ENCODE results near the gene ATG101. TPM values are rescaled to one million over a fixed set of nuclear protein-coding genes. Genes with fewer than 3 reads are reported as not detected.

The ATG101 gene
- total and polyA plus RNA-seq, 2 of the 13 experiments (the other 11 are each of a cell fraction or from before 2014, with no cell fraction given): 58.2 to 67.7 TPM

DNA sequence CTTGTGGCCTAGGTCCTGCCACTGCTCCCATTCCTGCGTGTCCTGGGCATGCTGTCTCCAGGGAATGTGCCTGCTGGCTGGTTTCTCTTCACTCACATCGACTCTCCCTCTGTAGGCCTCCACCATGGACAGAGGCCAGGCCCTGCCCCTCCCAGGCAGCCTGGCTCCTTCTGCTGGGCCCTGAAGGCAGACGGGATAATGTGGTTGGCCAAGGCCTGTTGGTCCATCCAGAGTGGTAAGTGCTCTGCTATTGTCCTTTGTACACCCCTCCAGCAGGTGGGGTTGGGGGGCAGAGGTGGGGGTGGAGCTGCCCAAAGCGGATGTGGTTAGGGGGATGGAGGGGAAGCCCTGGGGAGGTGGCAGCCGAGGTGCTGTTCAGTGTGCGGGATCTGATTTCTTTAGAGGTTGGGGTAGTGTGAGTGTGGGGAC lies 28.1 kb upstream of the ATG101 start:
- peak; percentile 20 for ATAC-seq
- TF ChIP-seq, protein P1, sequence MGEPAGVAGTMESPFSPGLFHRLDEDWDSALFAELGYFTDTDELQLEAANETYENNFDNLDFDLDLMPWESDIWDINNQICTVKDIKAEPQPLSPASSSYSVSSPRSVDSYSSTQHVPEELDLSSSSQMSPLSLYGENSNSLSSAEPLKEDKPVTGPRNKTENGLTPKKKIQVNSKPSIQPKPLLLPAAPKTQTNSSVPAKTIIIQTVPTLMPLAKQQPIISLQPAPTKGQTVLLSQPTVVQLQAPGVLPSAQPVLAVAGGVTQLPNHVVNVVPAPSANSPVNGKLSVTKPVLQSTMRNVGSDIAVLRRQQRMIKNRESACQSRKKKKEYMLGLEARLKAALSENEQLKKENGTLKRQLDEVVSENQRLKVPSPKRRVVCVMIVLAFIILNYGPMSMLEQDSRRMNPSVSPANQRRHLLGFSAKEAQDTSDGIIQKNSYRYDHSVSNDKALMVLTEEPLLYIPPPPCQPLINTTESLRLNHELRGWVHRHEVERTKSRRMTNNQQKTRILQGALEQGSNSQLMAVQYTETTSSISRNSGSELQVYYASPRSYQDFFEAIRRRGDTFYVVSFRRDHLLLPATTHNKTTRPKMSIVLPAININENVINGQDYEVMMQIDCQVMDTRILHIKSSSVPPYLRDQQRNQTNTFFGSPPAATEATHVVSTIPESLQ (CRISPR knock-in tag; conservative IDR thresholded peaks at IDR 0.05): no peak
- TF ChIP-seq, protein P2, sequence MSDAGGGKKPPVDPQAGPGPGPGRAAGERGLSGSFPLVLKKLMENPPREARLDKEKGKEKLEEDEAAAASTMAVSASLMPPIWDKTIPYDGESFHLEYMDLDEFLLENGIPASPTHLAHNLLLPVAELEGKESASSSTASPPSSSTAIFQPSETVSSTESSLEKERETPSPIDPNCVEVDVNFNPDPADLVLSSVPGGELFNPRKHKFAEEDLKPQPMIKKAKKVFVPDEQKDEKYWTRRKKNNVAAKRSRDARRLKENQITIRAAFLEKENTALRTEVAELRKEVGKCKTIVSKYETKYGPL (CRISPR knock-in tag; IDR thresholded peaks at IDR 0.05): no peak
- peak; percentile 88 for TF ChIP-seq MIER2 (CRISPR knock-in tag; IDR thresholded peaks at IDR 0.05)
- TF ChIP-seq ARNTL (CRISPR knock-in tag; IDR thresholded peaks at IDR 0.05): no peak
- 0 out of 2 replicates have a peak, but pooled peaks have one; percentile 19 for TF ChIP-seq SALL1 (CRISPR knock-in tag; IDR thresholded peaks at IDR 0.05)
- no peak for TF ChIP-seq ARNT (IDR thresholded peaks at IDR 0.05)
- no peak for TF ChIP-seq CREBL2 (CRISPR knock-in tag; IDR thresholded peaks at IDR 0.05; ENCODE audit: borderline replicate concordance)
- TF ChIP-seq MATR3 (CRISPR knock-in tag; IDR thresholded peaks at IDR 0.05): no peak
- TF ChIP-seq ZBTB8A (CRISPR knock-in tag; IDR thresholded peaks at IDR 0.05; ENCODE audit: borderline replicate concordance, low read depth): no peak
- no peak for TF ChIP-seq ZNF782 (CRISPR knock-in tag; IDR thresholded peaks at IDR 0.05; ENCODE audit: borderline replicate concordance)
- TF ChIP-seq ZBTB38 (CRISPR knock-in tag; IDR thresholded peaks at IDR 0.05): no peak
- no peak for TF ChIP-seq SMARCE1 (IDR thresholded peaks at IDR 0.05; ENCODE audit: borderline replicate concordance)
- TF ChIP-seq SAFB2 (CRISPR knock-in tag; IDR thresholded peaks at IDR 0.05; ENCODE audit: borderline replicate concordance, low read depth): no peak
- no peak for TF ChIP-seq FOXJ3 (CRISPR knock-in tag; IDR thresholded peaks at IDR 0.05; ENCODE audit: borderline replicate concordance)
- no peak for TF ChIP-seq ZNF761 (CRISPR knock-in tag; conservative IDR thresholded peaks at IDR 0.05)
- TF ChIP-seq, protein P3, sequence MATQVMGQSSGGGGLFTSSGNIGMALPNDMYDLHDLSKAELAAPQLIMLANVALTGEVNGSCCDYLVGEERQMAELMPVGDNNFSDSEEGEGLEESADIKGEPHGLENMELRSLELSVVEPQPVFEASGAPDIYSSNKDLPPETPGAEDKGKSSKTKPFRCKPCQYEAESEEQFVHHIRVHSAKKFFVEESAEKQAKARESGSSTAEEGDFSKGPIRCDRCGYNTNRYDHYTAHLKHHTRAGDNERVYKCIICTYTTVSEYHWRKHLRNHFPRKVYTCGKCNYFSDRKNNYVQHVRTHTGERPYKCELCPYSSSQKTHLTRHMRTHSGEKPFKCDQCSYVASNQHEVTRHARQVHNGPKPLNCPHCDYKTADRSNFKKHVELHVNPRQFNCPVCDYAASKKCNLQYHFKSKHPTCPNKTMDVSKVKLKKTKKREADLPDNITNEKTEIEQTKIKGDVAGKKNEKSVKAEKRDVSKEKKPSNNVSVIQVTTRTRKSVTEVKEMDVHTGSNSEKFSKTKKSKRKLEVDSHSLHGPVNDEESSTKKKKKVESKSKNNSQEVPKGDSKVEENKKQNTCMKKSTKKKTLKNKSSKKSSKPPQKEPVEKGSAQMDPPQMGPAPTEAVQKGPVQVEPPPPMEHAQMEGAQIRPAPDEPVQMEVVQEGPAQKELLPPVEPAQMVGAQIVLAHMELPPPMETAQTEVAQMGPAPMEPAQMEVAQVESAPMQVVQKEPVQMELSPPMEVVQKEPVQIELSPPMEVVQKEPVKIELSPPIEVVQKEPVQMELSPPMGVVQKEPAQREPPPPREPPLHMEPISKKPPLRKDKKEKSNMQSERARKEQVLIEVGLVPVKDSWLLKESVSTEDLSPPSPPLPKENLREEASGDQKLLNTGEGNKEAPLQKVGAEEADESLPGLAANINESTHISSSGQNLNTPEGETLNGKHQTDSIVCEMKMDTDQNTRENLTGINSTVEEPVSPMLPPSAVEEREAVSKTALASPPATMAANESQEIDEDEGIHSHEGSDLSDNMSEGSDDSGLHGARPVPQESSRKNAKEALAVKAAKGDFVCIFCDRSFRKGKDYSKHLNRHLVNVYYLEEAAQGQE (IDR thresholded peaks at IDR 0.05; ENCODE audit: borderline replicate concordance in 1 of 2, low read depth in 1 of 2, low read length in 2 of 2): peak; percentile 79 to 92
- no peak for TF ChIP-seq MZF1 (CRISPR knock-in tag; IDR thresholded peaks at IDR 0.05; ENCODE audit: borderline replicate concordance)

More for the DNA sequence above, 28.1 kb upstream of the ATG101 start:
- Histone ChIP-seq H3K36me3 (replicated peaks in 1 of 2; ENCODE audit: control insufficient read depth in 1 of 2, insufficient read depth in 2 of 2, low read length in 2 of 2) (no peaks in the 10 kb centered on the region), H4K20me1 (ENCODE audit: insufficient read depth, low read length) (no peaks in the 10 kb centered on the region), H3K4me2 (ENCODE audit: low read depth, low read length) (no peak overlapping the region; the same call in 1 of the 2 replicates), H2AFZ (ENCODE audit: low read length) (no peak overlapping the region), H3K27ac (ENCODE audit: extremely low read length, insufficient read depth, low read length) (no peak overlapping the region), H3K4me1 (ENCODE audit: insufficient read depth, low read length) (peaks cover 80% of the 10 kb centered on the region), H3K79me2 (ENCODE audit: insufficient read depth, low read length) (no peaks in the 10 kb centered on the region), H3K27me3 (ENCODE audit: control insufficient read depth in 1 of 2, insufficient read depth in 2 of 2, low read length in 2 of 2) (peaks cover 1 to 13% of the 10 kb centered on the region in 2 experiments; a peak in 3 of 5 replicates), H3K9ac (ENCODE audit: insufficient read depth, low read depth, low read length) (no peak overlapping the region), H3K9me3 (ENCODE audit: low read length) (no peaks in the 10 kb centered on the region), H3K4me3 (replicated peaks in 1 of 3; ENCODE audit: insufficient read depth in 1 of 3, low read depth in 2 of 3, low read length in 3 of 3) (no peak overlapping the region)
- in situ Hi-C loops (cut with HindIII; ENCODE audit: extremely low pct_ligation_motif_present, low pct_unique_long_range_greater_than_20kb) (no loop called here), intact Hi-C loops (cut with micrococcal nuclease; ENCODE audit: unreplicated experiment) (no loop called here)
- CTCF ChIA-PET (ENCODE audit: low intra/inter-chr PET ratio, low total read pairs): no interaction called here
- POLR2A ChIA-PET: interaction anchor here (1.1 kb wide), 1 partner anchor 9 kb away, joined by 3 read pairs; no protein-coding TSS in a partner anchor
- 44% methylated on average over 5 of the region's 6 CpGs for WGBS (ENCODE audit: low lambda C conversion rate)
- DNase-seq (ENCODE audit: low spot score) (no peak), FAIRE-seq (no peak)
- BruUV-seq (replicated peaks): no TSS peak

Measured in HepG2 (cell line).